EL (cell line): ENCODE results near the gene TET2.

Experiments used
- DNase-seq: peaks from one replicate; pipeline ENCODE4 v3.0.0-alpha.2; 2016

Gene TET2

DNA sequence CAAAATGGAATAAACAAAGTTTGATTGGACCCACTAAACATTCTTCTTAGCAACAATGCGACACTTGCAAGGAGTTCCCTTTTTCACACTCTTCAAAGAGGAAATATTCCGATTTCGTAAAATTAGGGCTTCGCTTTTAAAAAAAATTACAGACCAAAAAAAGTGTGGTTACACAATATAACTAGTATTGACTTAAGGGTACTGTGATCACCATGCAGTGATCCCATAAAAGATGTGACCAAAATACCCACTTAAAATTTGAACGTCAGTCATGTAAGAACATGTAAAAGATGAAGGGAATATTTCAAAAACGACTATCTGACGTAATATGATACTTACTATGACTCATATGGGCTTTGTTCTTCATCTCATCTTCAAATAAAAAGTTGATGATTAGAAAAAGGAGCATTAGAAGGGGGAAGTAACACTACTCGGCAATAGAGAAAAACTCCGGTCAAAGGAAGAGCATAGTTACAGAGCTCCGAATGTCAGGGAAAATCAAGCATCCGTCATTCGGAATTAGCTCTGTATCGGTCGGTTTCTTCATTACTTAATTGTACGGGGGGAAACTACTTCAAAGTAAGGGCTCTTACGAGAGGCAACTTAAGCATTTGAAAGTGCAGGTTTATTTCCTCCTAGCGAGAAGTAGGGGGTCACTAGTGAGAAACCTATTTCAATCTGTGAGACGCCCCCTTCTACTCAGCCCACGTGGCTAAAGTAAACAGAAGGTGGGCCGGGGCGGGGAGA is 1.3 kb upstream of the TET2 start:
- DNase-seq: no peak

DNA sequence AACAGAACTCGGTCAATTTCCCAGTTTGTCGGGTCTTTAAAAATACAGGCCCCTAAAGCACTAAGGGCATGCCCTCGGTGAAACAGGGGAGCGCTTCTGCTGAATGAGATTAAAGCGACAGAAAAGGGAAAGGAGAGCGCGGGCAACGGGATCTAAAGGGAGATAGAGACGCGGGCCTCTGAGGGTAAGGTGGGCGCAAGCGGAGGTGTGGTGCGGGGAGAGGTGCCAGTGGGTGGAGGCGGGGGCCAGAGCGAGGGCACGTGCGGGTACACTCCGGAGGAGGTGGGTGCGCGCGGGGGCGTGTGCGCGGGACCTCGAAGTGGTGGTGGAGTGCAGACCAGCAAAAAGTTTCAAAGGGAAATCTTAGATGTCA is 787 bp upstream of the TET2 start:
- DNase-seq: no peak

DNA sequence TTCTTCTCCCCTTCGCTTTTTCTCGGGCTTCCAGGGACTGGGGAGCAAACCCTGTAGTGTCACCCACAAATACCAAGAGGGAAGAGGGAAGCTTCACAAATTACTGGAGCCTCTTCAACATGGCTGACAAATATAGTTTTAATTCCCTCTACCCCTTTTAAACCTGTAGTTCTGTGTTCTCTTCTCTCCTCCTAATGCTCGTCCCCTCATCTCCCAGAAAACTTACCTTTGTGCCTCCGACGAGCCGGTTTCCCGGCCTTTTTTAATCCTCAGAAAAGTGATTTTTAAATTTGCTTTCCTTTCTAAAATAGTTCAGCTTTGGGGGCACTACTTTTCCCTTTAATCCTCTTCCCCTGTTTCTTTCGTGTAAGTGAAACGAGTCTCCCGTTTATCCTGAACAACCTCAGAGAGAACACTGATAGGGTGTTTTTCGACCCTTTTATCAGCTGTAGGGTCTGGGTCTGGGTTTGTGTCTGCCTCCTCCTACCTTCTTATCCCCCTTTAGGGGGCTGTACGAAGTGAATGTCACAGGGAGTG is 408 bp downstream of the TET2 start:
- no peak for DNase-seq

DNA sequence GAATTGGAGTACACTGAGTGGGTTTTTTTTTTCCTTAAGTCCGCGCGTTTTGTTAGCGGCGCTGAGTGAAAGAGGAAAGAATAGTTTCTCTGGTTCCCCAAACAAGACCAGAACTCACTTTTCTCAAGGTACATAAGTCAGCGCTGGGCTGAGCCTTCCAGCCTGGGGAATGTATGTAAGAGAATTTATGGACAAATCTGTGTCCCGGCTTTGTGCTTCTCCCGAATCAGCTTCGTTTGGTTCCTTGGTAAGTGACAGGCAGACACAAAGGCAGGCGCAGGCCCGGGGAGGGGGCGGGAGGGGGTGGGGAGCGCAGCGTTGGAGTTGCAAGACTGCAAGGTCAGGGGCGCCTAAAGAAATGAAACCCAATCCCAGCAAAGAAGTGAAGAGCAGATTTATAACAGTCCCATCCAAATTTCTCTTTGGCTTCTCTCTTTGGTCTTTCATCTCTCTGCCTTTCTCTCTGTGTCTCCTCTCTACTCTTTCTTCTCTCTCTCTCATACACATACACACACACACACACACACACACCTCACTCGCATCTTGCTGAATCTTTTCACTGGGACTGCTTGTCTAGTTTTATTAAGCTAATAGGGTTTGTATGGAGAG is 981 bp downstream of the TET2 start:
- DNase-seq: peak; percentile 37

DNA sequence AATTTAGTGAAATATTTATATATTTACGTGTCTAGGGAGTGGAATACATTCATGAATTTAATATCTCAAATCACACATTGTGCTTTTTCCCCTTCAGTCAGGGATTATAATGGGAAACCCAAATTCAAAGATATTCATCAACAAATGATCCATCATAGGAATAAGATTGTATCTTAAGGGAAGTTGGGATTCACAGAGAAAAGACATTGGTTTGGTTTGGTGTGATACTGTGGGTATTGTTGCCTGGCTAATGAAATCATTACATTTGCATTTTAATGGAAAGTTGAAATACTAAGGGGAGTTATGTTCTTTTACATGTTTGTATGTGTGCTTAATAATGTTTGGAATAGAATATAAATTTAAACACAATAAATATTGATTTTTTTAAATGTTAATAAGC is 1.7 kb downstream of the TET2 start:
- DNase-seq: no peak

DNA sequence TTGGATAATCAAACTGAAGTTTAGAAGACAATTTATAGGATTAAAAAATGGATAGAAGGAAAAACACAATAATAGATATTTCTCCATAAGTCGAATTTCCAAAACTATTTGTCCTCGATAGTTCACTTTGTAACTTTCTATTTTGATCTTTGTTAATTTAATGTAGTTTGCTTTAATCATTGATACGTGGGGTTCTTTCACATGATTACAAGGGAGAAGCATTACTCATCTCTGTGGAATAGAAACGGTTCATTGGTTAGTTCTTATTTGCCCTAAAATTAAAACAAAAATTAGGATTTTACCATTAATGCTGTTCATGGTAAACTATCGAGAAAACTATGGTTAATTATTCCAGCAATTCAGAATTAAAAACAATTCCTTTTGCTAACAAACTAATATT is 2.1 kb downstream of the TET2 start:
- no peak for DNase-seq

DNA sequence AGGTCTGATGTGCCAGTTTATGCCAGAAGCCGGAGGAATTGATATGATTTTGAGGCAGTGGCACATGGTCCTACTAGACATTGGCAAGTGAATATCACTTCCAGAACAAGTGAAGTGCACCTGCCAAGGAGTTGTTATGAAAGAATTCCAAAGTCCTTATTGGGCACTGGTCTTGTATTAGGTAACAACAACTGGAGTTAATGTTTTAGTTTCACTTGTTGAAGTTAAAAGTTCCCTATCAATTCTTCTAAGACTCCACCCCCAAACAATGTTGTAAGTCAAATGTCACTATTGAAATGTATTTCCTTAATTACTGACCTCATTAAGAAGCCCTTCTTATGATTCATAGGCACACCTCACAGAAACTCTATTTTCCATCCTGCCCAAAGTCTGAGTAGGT is 3.1 kb downstream of the TET2 start:
- DNase-seq: no peak

DNA sequence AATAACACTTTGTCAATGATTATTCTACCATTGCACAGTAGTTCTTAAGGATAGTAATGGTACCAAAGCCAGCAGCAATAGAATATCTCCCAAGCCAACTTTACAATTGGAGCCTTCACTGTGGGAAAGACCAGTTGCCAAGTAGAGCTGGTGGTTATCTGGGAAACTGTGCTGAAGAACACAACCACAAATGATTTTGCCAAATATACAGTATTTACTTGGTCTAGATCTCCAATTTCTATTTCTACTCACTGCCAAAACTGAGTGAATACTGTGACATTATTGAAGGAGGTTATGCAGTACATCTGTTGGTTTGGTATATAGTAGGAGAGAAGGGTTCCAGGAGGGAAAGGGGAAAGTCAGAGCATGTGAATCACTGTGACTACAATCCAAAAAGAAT is 3.8 kb downstream of the TET2 start:
- DNase-seq: no peak

DNA sequence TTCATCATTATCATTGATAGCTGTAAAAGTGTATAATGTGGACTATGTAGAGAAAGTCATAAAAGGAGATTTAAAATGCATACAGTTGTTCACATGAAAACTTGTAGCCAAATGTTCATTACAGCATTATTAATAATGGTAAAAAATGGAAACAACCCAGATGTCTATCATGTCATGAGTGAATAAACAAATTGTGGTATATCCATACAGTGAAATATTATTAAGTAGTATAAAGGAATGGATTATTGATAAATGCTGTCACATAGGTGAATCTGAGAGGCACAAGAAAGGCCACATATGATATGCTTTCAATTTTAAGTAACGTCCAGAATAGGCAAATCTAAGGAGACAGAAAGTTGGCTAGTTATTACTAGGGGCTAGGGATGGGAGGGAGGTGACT is 7.1 kb downstream of the TET2 start:
- DNase-seq: no peak

DNA sequence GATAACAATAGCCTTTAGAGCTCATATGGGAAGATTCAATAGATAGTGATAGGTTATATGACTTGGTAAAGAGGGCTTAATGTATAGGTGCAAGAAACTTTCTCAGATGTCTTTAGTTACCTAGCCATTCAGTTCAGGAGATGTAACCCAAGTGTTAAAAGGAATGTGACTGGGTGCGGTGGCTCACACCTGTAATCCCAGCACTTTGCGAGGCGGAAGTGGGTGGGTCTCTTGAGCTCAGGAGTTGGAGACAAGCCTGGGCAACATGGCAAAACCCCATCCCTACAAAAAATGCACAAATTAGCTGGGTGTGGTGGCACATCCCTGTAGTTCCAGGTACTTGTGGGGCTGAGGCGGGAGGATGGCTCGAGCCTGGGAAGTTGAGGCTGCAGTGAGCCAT is 7.9 kb downstream of the TET2 start:
- DNase-seq: no peak

DNA sequence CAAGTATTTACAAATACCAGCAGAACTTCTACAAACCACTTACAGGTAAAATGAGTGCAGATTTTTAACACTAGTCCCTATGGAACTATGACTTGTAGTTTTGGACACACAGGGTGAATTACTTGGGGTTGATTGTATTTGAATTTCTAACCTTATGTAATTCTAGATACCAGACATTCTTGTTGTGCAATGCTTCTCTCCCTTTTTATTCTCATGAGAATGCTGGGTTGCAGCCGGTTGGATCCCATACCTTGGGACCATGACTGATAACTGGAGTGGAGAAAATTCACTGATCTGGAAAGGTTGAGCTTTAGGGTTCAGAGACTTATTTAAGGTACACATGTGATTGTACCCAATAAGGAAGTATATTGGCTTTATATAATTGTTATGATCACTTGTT is 8.8 kb downstream of the TET2 start:
- DNase-seq: peak; percentile 21

DNA sequence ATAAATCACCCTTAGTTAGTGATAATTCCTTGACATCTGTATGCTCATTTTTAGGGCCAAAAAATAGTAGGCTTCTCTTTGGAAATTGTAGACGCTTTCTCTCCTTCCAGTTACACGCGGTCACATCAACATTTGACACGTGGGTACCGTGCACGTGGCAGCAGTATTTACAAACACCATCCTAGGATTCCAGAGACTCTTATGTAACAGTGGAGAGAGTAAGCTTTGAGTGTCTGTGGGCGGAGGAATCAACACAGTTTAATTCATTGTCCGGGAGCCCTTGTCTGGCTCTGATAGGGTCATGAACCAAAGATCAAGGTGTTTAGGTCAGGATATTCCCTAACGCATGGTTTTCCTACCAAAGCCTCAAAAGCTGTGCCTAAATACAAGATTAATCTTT is 12.2 kb downstream of the TET2 start:
- no peak for DNase-seq

DNA sequence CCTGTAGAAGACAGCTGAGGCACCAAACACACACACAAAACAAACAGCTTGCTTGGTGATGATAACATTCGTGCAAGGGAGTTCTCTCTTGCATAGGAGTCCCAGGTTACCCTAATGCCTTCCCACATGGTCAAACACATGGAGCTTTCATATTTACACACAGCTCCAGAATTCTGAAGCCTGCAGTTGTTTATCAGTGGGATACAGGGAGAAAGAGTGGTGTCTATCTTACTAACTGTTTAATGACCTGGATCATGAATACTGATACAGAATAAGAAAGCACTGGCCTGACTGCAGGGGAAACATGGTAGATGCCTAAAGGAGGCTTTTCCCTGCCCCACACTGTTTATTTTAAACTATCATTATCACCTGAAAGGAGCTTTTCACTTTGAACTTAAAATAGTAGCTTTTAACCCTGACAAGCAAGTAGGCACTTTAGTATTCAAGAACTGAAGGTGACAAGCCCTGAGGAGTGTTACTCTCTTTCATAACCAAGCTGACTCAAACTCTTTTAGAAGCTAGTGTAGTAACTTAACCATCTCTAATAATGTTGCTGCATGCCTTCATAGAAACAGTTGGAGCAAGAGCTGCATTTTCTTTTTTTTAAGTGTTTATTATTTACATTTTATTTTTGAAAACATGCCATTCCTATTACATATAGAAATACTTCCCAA is 15.6 kb downstream of the TET2 start:
- no peak for DNase-seq

DNA sequence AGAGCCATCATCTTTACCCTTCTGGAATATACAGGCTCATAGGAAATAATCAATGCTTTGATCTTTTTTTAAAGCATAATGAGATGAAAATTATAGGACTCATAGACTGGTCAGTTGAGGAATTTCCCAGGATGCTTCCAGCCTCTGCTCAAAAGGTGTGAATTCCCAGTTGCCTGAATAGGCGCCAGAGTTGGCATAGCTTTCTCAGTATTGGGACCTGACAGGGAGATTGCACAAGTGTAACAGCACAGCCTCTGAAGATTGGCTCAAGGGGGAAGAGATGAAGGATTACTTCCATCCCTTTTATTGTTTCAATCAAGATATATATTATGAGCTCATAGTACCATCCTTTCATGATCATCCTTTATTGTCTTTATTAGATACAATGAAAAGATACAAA is 17.9 kb downstream of the TET2 start:
- DNase-seq: no peak

DNA sequence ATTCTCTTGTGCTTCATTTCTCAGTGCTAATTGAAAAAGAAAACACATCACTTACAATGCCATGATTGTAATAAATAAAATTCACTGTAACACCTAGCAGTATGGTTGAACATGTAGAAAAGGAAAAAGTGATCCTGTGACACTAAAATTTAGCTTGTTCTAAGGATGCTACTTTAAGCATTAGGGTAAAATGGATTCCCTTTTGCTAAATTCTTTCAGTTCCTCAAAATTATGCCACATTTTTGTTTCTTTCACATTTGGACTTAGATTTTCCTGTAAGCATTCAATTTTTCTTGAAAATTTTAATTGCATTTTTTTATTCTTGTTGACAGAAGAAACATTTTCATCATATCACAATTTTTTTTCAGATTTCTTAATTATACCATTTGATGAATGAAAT is 19.4 kb downstream of the TET2 start:
- DNase-seq: no peak

DNA sequence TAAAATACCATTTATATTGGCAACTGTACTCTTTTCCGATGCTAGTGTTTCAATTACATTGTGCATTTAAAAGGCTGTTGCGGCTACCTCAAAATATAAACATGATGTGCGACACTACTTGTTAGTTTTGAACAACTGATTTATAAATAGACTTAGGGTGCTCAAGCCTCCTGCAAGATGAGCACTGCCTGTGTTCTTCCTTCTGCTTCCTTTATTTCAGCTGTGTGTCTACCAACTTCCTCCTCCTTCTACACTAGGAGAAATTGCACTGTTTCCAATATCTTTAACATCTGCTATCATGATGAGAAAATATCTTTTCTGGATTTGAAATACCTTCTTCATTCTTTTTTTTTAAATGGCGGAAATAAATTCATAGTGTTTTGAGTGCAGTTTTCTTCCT is 24.0 kb downstream of the TET2 start:
- no peak for DNase-seq

DNA sequence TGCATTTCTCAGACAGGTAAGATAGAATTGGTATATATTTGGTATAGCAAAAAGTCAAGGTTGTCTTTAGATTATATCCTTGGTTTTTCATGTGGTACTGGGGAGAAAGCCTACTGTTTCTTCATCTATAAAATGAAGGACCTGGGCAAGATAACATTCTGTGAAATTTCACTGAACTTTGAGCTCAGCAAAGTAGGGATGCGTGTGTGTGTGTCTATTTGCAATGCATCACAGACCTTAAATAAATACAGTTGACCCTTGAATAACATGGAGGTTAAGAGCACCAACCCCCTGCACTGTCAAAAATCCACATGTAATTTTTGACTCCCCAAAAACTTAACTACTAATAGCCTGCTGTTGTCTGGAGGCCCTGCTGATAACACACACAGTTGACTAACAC is 25.2 kb downstream of the TET2 start:
- no peak for DNase-seq

DNA sequence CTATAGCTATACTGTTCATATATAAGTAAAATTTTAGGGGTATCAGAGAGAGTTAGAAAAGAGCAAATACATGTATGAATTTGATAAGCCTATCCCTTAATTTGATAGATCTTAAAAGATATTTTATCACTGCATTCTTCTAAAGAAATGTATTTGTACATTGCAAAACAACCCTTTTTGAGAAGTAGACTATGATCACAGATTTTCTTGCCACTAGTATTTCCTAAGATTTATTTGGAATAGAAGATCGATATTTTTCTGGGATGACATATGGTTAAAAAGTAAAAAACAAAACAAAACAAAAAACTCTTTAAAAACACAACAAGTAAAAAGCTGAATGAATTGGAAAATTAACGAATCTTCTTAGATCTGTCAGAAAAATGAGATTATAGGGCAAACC is 27.4 kb downstream of the TET2 start:
- DNase-seq: no peak

DNA sequence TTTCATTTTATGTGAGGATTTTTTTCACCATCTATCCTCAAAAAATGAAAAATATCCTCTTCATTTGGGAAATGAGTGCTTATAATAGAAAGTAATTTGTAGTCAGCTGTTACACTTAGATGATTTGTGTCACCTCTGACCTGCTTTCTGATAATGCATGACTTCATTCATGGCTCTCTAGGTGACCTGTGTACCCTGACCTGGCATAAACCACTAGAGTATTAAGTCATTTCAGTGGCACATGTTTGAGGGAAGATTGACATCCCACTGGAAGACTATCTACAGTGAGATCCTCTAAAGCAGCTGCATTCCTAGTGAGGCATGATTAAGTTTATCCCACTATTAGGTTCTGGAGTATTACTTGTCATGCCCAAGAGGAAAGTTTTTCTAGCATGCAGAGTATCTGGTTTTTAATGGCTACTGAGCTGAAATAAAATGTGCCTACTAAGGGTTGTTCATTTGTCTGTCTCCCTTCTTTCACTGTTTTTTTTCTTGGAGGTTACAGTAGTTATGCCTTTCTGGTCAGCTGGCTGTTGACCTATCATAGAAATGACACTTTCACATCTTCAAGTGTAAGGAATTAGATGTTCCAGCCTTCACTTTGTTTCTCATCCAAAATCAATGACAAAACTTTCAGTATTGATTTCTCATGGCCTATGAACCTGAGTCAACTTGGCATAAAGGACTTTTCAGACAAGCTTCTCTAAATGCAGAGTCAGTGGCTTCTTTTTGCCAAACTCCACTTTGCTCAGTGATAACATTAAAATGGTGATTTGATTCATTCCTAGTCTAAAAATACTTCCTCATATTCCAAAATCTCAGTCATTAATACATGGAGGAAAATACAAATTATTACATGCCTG is 33.1 kb downstream of the TET2 start:
- DNase-seq: peak; percentile 23

DNA sequence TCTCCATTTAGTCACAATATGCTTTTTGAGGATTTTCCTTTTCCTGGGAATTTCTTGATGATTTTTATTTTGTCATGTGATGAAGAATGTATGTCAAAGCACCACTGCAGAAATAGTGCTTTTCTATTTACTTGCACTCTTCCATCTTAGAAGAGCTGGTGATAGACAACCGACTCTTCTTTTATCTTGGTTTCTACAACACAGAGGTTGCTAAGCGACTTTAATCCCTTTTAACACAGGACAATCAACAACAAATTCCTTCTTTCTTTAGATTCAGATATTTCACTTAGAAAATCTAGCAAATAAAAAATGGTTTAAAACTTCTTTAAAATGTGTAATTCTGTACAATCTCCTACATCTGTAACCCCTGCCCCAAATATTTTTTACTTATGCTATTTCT is 34.6 kb downstream of the TET2 start:
- DNase-seq: no peak

DNA sequence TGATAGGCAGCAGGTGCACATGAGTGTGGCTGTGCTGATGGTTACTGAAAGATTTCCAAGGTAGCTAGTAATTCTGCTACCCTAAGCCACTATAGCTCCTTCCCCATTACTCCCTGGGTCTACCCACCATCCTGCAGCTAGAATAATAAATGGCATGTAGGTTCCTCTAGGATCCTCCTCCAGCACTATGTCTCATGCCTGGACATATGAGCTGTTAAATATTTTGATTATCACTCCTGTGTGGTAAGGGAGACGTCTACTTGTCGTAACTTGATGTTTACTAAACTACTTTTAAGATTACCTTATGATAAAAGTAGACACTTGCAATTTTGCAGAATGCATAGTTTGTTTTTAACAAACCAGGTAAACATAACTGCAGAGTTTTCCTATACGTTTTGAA is 35.5 kb downstream of the TET2 start:
- DNase-seq: no peak

DNA sequence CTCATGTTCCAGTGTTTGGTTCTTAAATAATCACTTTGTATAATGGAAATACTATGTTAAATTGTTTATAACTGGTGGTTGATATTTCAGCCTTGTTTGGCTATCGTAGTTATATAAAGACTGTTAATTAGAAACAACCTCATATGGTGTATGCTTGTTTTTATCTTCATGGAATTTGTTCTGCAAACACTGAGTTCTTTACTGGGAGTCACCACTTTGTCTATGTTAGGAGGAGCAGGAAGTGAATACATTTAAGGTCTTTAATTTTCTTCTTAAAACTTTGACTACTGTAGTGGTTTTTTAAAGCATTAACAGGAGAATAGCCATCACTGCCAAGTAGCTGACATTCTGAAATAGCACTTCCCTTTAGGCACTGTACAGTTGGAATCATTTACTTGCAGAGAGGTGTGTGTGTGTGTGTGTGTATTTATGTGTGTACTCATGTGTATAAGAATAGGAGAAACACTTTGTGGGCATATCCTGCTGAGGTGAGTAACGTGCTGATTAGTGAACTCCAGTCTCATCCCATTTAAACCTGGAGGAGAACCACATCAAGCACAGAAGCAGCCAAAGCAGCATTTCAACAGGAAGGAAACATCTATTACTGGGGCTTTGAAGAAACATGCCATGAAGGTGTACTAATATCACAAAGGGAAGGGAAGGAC is 37.8 kb downstream of the TET2 start:
- no peak for DNase-seq

DNA sequence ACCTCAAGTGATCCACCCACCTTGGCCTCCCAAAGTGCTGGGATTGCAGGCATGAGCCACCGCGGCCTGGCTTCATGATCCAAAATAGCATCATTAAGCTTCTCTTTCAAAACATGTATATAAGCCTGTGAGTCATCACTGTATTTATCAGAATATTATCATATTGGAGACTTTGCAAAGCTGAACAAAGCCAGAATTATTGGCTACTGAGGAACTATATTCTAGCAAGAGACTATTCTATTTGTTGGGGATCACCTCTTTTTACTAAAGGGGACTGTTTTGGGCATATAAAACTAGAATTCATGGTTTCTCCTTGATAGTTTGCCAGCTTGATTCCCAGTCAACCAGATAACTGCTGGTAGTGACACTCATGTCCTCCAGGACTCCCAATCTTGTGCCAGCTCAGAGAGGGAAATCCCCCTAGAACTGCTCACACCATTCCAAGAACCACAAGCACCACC is 40.1 kb downstream of the TET2 start:
- no peak for DNase-seq
